ENCODE data around the gene MAD2L2.

Gene MAD2L2

DNA sequence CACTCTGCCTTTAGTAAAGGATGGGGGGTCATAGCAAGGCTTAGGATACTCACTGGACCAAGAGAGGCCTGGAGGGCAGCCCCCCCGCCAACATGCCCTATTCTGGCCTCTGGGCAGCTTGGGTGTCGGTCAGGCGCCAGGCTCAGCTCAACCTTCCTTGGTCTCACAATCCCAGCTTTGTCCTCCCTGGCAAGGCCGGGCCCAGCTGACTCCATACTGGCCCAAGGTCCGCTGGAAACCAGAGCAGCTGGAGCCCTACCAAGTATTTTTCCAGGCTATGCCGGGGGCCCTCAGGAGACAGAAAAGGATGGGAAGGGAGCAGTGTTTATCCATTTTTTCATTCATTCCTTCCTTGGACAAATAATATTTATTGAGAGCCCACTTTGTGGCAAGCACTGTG, 32.9 kb downstream of the MAD2L2 start:
- Histone ChIP-seq H2AFZ (ENCODE audit: low read depth, low read length) (no peak overlapping the region), H3K4me3 (ENCODE audit: low read length) (no peak overlapping the region), H3K4me2 (ENCODE audit: low read length) (no peak overlapping the region)

DNA sequence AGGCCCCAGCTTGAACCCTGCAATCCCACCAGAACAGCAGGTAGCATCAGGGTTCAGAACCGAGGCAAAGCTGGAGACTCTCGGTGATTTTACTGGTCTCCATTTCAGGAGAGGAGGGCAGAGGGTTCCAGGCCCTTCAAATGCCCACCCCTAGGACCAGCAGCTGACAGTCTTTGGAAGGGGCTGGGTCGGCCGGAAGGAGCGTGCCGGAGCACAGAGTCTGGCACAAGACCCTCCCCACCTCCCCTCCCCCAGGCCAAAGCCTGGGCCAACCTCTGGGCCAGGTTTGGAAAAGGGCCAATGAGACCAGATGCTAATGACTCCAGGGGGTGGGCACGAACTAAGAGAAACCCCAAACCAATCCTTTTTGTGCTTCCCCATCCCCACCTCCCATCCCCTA, 33.6 kb downstream of the MAD2L2 start:
- no peaks in the 10 kb centered on the region for H3K9me3 ChIP-seq (ENCODE audit: insufficient read depth, low read length)
- H3K36me3 ChIP-seq (replicated peaks; ENCODE audit: low read depth, low read length): no peaks in the 10 kb centered on the region
- H3K27me3 ChIP-seq (ENCODE audit: low read depth, low read length): no peaks in the 10 kb centered on the region
- H3K27ac ChIP-seq (ENCODE audit: low read length): no peak overlapping the region
- no peak overlapping the region for H3K4me2 ChIP-seq (ENCODE audit: low read length)
- H3K4me3 ChIP-seq (ENCODE audit: low read length): no peak overlapping the region
- peaks cover 7% of the 10 kb centered on the region for H3K4me1 ChIP-seq (ENCODE audit: low read length)
- H3K79me2 ChIP-seq (ENCODE audit: low read length): no peaks in the 10 kb centered on the region
- TF ChIP-seq, protein P1, sequence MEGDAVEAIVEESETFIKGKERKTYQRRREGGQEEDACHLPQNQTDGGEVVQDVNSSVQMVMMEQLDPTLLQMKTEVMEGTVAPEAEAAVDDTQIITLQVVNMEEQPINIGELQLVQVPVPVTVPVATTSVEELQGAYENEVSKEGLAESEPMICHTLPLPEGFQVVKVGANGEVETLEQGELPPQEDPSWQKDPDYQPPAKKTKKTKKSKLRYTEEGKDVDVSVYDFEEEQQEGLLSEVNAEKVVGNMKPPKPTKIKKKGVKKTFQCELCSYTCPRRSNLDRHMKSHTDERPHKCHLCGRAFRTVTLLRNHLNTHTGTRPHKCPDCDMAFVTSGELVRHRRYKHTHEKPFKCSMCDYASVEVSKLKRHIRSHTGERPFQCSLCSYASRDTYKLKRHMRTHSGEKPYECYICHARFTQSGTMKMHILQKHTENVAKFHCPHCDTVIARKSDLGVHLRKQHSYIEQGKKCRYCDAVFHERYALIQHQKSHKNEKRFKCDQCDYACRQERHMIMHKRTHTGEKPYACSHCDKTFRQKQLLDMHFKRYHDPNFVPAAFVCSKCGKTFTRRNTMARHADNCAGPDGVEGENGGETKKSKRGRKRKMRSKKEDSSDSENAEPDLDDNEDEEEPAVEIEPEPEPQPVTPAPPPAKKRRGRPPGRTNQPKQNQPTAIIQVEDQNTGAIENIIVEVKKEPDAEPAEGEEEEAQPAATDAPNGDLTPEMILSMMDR (IDR thresholded peaks at IDR 0.05; ENCODE audit: low read depth, low read length): no peak
- no peak for TF ChIP-seq EZH2phosphoT487 (IDR thresholded peaks at IDR 0.05; ENCODE audit: low read depth)
- no peaks in the 10 kb centered on the region for H4K20me1 ChIP-seq (ENCODE audit: insufficient read depth, low read length)
- H2AFZ ChIP-seq (ENCODE audit: low read depth, low read length): no peak overlapping the region
- H3K9ac ChIP-seq (ENCODE audit: low read length): no peak overlapping the region

More for the DNA sequence above, 32.9 kb downstream of the MAD2L2 start:
- no peaks in the 10 kb centered on the region for H3K36me3 ChIP-seq (replicated peaks; ENCODE audit: low read depth, low read length)
- peaks cover 7% of the 10 kb centered on the region for H3K4me1 ChIP-seq (ENCODE audit: low read length)
- no peak overlapping the region for H3K27ac ChIP-seq (ENCODE audit: low read length)
- no peaks in the 10 kb centered on the region for H4K20me1 ChIP-seq (ENCODE audit: insufficient read depth, low read length)
- no peaks in the 10 kb centered on the region for H3K9me3 ChIP-seq (ENCODE audit: insufficient read depth, low read length)
- H3K79me2 ChIP-seq (ENCODE audit: low read length): no peaks in the 10 kb centered on the region
- H3K27me3 ChIP-seq (ENCODE audit: low read depth, low read length): no peaks in the 10 kb centered on the region
- H3K9ac ChIP-seq (ENCODE audit: low read length): no peak overlapping the region
- TF ChIP-seq, protein P1 (IDR thresholded peaks at IDR 0.05; ENCODE audit: low read depth, low read length): no peak
- TF ChIP-seq EZH2phosphoT487 (IDR thresholded peaks at IDR 0.05; ENCODE audit: low read depth): no peak

DNA sequence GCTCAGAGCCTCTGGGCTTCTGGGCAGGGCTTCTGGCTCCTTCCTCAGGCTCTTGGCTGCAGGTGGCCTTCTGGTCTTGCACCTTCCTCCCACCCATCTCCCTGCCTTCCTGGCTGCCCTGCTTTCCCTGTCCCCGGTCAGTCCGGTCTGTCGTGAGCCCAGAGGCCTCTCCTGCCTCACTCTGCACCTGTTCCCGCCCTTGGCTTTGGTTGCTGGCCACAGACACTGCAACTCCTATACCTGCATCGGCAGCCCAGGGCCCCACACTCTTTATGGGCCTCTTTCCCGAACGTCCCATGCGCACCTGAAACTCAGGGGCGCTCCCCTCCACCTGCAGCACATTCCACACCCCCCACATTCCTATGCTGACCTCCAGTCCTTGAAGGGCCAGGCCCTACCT, 34.6 kb downstream of the MAD2L2 start:
- no peak overlapping the region for H3K9ac ChIP-seq (ENCODE audit: low read length)
- H3K79me2 ChIP-seq (ENCODE audit: low read length): no peaks in the 10 kb centered on the region
- H3K4me3 ChIP-seq (ENCODE audit: low read length): no peak overlapping the region
- peaks cover 2% of the 10 kb centered on the region; the same call in 1 of the 2 replicates for H4K20me1 ChIP-seq (ENCODE audit: insufficient read depth, low read length)
- H3K36me3 ChIP-seq (replicated peaks; ENCODE audit: low read depth, low read length): no peaks in the 10 kb centered on the region
- H3K27ac ChIP-seq (ENCODE audit: low read length): no peak overlapping the region
- no peak overlapping the region for H2AFZ ChIP-seq (ENCODE audit: low read depth, low read length)
- no peaks in the 10 kb centered on the region for H3K9me3 ChIP-seq (ENCODE audit: insufficient read depth, low read length)
- H3K4me1 ChIP-seq (ENCODE audit: low read length): peaks cover 6% of the 10 kb centered on the region
- H3K27me3 ChIP-seq (ENCODE audit: low read depth, low read length): no peaks in the 10 kb centered on the region
- TF ChIP-seq, protein P1 (IDR thresholded peaks at IDR 0.05; ENCODE audit: low read depth, low read length): no peak
- no peak for TF ChIP-seq EZH2phosphoT487 (IDR thresholded peaks at IDR 0.05; ENCODE audit: low read depth)
- no peak overlapping the region for H3K4me2 ChIP-seq (ENCODE audit: low read length)

DNA sequence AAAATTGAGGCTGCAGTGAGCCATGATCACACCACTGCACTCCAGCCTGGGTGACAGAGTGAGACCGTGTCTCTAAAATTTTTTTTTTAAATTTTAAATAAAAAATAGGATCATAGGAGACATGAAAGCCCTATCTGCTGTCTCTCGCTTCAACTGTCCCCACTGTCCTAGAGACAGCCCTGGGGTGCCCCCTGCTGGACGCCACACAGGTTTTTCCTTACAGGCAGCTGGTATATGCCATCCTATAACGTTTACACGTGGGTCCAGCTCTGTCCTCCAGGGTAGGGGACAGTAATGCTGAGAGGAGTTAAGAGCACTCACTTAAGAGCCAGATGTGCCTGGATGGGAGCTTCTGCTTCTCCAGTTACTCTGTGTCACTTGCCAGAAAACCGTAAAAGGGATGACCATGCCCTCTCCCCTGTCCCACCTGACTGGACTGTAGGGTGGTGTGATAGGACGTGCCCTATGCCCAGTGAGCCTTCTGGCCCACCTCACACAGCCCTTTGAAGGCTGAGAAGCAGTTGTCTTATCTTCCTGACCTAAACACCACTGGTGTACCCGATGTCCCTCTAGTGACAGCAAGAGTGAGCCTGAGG, 35.2 kb downstream of the MAD2L2 start:
- no peak for TF ChIP-seq EZH2phosphoT487 (IDR thresholded peaks at IDR 0.05; ENCODE audit: low read depth)
- TF ChIP-seq, protein P1 (IDR thresholded peaks at IDR 0.05; ENCODE audit: low read depth, low read length): peak; percentile 61

More for the DNA sequence above, 35.2 kb downstream of the MAD2L2 start:
- Histone ChIP-seq H3K4me1 (ENCODE audit: low read length) (peaks cover under 1% of the 10 kb centered on the region; the same call in 1 of the 2 replicates), H4K20me1 (ENCODE audit: insufficient read depth, low read length) (peaks cover 2% of the 10 kb centered on the region; the same call in 1 of the 2 replicates), H3K27ac (ENCODE audit: low read length) (no peak overlapping the region), H3K79me2 (ENCODE audit: low read length) (no peaks in the 10 kb centered on the region), H3K4me2 (ENCODE audit: low read length) (no peak overlapping the region), H2AFZ (ENCODE audit: low read depth, low read length) (no peak overlapping the region), H3K9me3 (ENCODE audit: insufficient read depth, low read length) (no peaks in the 10 kb centered on the region), H3K4me3 (ENCODE audit: low read length) (no peak overlapping the region), H3K36me3 (replicated peaks; ENCODE audit: low read depth, low read length) (no peaks in the 10 kb centered on the region), H3K9ac (ENCODE audit: low read length) (no peak overlapping the region), H3K27me3 (ENCODE audit: low read depth, low read length) (no peaks in the 10 kb centered on the region)

All from OCI-LY3 (cell line).